GM19395 (cell line): ENCODE results near the gene ZNF491.
A peak's percentile ranks its signal among the peaks of the same experiment; 100 is the strongest.
"Not testable (repeated sequence)": the region's sequence is repeated elsewhere in the genome, so short reads cannot be mapped to it uniquely, and the experiment has no call there.

Source experiments
- ATAC-seq: cut with Tn5 transposase; IDR thresholded peaks from one replicate; pipeline ENCODE4 v1.9.1; 2021; ENCODE audit warnings: mild to moderate bottlenecking, moderate library complexity; ENCODE audit not compliant: unreplicated experiment

ZNF491 gene

DNA sequence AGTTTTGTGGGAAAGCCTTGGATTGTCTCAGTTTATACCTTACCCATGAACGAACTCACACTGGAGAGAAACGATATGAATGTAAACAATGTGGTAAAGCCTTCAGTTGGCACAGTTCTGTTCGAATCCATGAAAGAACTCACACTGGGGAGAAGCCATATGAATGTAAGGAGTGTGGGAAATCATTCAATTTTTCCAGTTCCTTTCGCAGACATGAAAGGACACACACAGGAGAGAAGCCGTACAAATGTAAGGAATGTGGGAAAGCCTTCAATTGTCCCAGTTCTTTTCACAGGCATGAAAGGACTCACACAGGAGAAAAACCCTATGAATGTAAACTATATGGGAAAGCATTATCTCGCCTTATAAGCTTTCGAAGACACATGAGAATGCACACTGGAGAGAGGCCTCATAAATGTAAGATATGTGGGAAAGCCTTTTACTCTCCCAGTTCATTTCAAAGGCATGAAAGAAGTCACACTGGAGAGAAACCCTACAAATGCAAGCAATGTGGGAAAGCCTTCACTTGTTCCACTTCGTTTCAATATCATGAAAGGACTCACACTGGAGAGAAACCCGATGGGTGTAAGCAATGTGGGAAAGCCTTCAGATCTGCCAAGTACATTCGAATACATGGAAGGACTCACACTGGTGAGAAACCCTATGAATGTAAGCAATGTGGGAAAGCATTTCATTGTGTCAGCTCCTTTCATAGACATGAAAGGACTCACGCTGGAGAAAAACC lies 8.2 kb downstream of the ZNF491 start:
- no peak for ATAC-seq

DNA sequence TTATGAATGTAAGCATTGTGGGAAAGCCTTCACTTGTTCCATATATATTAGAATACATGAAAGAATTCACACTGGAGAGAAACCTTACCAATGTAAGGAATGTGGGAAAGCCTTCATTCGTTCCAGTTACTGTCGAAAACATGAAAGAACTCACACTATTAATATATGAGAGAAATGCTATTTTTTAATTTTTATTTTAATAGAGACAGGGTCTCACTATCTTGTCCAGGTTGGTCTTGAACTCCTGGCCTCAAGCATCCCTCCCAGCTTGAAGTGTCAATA lies 8.7 kb downstream of the ZNF491 start:
- no peak for ATAC-seq

DNA sequence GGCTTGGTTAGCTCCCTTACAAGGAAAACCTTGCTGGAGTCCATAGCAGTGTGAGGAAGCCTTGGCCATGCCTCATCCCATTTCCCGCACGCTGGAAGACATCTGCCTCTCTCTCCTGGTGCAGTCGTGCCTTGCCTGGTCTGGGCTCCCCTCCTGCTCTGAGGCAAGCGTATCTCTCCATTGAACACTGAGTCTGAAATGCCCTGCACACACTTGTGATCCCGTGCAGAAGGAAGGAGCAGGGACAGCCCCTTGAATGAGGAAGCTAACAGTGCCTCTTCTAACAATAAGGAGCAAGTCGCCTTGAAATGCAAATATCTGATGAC lies 15.3 kb downstream of the ZNF491 start:
- peak; percentile 48 for ATAC-seq

- ATAC-seq = peak; percentile 97
Measured at GRCh38 chr19:11814029-11814699, 15.8 kb downstream of the ZNF491 start, which contains the start of gene ZNF440. Gene ZNF440, plus strand, starts transcription at chr19:11814273. Its CDS starts 175 bp downstream, at chr19:11814448.

GRCh38 chr19:11814700-11815035 lies 16.3 kb downstream of the ZNF491 start:
- ATAC-seq = no peak

DNA sequence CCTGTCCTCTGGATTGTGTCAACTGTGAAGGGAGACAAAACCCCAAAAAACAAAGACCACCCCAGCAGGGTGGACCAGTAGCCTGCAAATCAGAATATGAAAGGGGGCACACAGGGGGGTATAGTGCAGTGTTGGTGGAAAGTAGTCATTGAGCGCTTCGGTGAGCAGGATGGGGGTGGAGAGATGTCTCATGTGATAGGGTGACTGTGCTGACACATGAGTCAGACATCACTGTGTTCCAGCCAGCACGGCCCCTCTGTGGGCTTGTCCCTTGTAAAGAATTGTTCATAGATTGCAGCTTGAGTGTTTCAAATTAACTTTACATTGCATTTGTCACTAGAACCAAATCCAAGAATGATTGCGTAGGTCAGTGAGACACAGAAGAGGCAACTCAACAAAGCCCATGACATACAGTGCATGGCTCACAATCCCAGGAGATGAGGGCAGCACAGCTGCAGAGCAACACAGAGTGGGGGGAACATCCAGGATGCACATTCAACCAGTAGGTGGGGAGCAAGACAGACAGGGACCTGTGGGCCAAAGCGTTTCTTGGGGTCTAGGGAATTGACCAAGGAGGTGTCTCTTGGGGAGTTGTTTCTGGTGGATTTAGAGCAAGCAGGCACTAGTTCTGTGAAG lies 23.3 kb downstream of the ZNF491 start:
- ATAC-seq = no peak

DNA sequence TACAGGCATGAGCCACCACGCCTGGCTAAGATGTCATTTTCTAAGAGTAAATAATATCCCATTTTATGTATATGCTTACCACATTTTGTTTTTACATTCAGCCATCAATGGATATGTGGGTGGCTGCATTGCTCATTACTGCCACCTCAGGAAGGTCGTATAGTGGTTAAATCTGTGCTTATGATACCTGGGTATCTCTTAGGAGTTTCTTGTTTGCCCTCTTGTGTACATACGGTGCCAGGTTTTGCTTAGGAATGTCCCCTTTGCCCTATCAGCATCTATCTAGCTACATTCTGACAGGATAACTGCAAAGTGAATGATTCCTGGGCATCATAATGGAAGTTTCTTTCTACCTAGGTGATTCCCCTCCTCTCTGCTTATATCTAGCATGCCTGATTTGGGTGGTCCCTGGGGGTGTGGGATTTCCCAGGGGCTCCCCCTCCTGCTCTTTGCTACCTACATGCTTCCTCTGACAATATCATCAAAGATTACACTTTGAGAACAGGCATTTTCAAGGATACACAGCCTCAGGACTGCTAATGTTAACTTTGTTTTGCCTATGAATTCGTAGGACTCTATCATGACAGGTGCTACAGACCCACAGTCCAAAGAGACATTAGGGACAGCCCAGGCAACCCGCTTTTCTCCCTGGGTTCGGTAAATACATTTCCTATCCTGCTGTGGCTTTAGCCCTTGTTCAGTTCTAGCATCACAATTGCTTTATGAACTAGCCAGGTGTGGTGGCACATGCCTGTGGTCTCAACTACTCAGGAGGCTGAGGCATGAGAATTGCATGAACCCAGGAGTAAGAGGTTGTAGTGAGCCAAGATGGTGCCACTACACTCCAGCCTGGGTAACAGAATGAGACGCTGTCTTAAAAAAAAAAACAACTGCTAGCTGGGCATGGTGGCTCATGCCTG lies 30.9 kb downstream of the ZNF491 start:
- ATAC-seq = not testable (repeated sequence)

- no peak for ATAC-seq
Measured at GRCh38 chr19:11832253-11832912, 34.1 kb downstream of the ZNF491 start.

DNA sequence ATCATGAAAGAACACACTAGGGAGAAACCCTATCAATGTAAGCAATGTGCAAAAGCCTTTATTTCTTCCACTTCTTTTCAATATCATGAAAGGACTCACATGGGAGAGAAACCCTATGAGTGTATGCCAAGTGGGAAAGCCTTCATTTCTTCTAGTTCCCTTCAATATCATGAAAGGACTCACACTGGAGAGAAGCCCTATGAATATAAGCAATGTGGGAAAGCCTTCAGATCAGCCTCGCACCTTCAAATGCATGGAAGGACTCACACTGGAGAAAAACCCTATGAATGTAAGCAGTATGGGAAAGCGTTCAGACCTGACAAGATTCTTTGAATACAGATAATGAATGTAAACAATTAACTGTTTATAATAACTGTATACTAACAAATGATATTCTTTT lies 35.2 kb downstream of the ZNF491 start:
- ATAC-seq = no peak

GRCh38 chr19:11835626-11836066 lies 37.3 kb downstream of the ZNF491 start:
- not testable (repeated sequence) for ATAC-seq

GRCh38 chr19:11843722-11844121 lies 45.4 kb downstream of the ZNF491 start:
- ATAC-seq = no peak

DNA sequence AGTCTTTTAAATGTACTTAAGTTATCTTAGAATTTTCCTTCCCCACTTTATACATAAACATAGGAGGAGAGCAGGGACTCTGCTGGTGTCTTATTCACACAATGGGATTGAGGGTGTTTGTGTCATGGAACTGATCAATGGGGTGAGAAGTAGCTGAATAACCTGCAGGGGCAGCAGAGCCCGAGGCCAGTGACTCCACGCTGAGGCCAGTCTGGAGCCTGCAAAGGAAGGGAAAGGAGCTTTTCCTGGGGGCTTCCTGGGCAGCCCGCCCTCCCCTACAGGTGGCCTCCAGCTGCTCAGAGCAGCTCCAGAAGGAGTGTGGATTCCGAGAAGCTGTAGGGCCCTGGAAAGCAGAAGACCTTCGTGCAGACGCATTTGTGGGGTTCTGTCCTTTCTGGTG lies 49.3 kb downstream of the ZNF491 start:
- not testable (repeated sequence) for ATAC-seq

GRCh38 chr19:11848200-11848593 lies 49.9 kb downstream of the ZNF491 start:
- no peak for ATAC-seq

GRCh38 chr19:11848594-11849469 lies 50.5 kb downstream of the ZNF491 start, which contains the start of gene ZNF439:
Gene ZNF439, plus strand, starts transcription at chr19:11848726. Its CDS starts 142 bp downstream, at chr19:11848868.
- ATAC-seq = no peak

- ATAC-seq = not testable (repeated sequence)
Measured at GRCh38 chr19:11850289-11850688, 52.0 kb downstream of the ZNF491 start.

GRCh38 chr19:11853358-11853757 lies 55.0 kb downstream of the ZNF491 start:
- no peak for ATAC-seq

- ATAC-seq = no peak
Measured at GRCh38 chr19:11856596-11857250, 58.4 kb downstream of the ZNF491 start.
